Gastrocnemius medialis (tissue), 4 donors: ENCODE results near the gene CLMN.

Source experiments
- CTCF ChIP-seq, 5 experiments: fragments of 450-650 bp in 3 of 5; fragments of 200-600 bp in 2 of 5; sonication (generic) in 2 of 5; IDR thresholded peaks in 4 of 5; conservative IDR thresholded peaks in 1 of 5; 1 replicate in 4 of 5; 2 replicates in 1 of 5; pipeline ENCODE4 v1.5.1; 2016 to 2019; ENCODE audit warnings: antibody characterized with exemption in 5 of 5, mild to moderate bottlenecking in 3 of 5, moderate library complexity in 3 of 5
- POLR2A ChIP-seq, 2 donors: fragments of 450-650 bp; IDR thresholded peaks; one replicate each; pipeline ENCODE4 v1.6.1; 2017; ENCODE audit warnings: antibody characterized with exemption in 2 of 2, mild to moderate bottlenecking in 2 of 2, moderate library complexity in 2 of 2

DNA sequence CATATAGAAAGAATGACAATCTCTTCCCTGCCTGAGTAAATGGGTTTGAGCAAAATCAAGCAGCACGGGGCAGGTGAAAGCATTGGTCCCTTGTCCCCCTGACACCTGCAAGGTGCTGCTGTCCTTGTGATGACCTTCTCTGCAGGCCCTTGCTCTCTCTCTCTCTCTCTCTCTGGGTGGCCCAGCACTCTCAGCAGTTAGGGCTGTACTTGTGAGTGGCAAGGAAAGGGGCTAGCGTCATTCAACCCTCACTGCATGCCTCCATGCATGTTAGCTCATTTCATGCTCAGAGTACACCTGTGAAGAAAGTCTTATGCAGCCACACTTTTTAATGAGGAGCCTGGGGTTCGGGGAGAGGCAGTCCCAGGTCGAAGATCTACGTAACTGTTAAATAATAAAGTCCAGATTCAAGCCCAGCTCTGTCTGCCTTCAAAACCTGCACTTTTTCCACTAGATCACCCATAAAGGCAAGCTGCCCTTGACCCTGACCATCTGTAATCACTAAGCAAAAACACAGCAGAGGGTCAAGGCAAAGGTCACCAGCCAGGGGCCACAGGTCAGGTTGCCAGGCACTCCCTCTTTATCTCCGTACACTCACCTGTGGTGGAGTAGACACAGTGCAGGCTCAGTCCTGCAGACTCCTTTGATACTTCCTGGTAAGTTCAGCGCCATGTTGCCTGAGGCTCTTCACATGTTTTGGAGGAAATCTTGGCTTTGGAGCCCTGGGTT, 44.9 kb upstream of the CLMN start:
- TF ChIP-seq CTCF (IDR thresholded peaks at IDR 0.05 in 4 of 5, conservative IDR thresholded peaks at IDR 0.05 in 1 of 5) = no peak
- TF ChIP-seq POLR2A (IDR thresholded peaks at IDR 0.05) = no peak
